ENCODE measurements around the gene KHDC4. TPM values are rescaled to one million over a fixed set of nuclear protein-coding genes. Genes with fewer than 3 reads are reported as not detected.

Gene KHDC4
- total and polyA plus RNA-seq, 2 of the 13 experiments (the other 11 are each of a cell fraction or from before 2014, with no cell fraction given), result 33.5 to 92.0 TPM

DNA sequence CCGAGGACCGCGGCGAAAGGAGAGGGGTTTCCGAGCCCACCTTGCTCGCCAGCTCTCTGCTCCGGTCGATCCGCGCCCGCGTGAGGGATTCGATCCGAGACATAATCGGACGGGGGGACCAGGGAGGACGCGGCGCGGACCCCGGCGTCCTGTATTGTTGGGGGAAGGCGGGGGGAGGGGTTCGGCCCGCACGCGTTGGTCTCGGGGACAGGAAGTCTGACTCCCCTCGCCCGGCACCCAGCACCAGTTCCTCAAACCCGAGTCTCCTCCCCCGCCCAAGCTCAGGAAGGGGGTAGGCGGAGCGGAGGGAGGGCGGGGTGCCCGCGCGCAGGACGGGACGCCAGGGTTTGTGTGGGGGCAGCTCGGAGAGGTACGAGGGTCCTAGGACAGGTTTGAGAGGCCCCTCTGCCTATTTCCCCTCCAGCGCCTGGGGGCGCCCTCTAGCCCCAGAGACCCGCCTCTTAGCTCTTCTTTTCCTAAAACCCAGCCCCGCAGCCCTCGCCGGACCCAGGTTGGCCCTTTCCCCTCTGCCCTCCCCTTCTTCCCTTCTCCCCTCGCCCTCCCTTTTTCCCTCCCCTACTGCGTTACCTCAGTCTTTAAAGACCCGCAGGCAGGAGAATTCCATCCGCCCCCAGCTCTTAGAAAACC lies 44.2 kb upstream of the KHDC4 start, which contains the start of gene ARHGEF2 (continued):
- TF ChIP-seq, protein P1, sequence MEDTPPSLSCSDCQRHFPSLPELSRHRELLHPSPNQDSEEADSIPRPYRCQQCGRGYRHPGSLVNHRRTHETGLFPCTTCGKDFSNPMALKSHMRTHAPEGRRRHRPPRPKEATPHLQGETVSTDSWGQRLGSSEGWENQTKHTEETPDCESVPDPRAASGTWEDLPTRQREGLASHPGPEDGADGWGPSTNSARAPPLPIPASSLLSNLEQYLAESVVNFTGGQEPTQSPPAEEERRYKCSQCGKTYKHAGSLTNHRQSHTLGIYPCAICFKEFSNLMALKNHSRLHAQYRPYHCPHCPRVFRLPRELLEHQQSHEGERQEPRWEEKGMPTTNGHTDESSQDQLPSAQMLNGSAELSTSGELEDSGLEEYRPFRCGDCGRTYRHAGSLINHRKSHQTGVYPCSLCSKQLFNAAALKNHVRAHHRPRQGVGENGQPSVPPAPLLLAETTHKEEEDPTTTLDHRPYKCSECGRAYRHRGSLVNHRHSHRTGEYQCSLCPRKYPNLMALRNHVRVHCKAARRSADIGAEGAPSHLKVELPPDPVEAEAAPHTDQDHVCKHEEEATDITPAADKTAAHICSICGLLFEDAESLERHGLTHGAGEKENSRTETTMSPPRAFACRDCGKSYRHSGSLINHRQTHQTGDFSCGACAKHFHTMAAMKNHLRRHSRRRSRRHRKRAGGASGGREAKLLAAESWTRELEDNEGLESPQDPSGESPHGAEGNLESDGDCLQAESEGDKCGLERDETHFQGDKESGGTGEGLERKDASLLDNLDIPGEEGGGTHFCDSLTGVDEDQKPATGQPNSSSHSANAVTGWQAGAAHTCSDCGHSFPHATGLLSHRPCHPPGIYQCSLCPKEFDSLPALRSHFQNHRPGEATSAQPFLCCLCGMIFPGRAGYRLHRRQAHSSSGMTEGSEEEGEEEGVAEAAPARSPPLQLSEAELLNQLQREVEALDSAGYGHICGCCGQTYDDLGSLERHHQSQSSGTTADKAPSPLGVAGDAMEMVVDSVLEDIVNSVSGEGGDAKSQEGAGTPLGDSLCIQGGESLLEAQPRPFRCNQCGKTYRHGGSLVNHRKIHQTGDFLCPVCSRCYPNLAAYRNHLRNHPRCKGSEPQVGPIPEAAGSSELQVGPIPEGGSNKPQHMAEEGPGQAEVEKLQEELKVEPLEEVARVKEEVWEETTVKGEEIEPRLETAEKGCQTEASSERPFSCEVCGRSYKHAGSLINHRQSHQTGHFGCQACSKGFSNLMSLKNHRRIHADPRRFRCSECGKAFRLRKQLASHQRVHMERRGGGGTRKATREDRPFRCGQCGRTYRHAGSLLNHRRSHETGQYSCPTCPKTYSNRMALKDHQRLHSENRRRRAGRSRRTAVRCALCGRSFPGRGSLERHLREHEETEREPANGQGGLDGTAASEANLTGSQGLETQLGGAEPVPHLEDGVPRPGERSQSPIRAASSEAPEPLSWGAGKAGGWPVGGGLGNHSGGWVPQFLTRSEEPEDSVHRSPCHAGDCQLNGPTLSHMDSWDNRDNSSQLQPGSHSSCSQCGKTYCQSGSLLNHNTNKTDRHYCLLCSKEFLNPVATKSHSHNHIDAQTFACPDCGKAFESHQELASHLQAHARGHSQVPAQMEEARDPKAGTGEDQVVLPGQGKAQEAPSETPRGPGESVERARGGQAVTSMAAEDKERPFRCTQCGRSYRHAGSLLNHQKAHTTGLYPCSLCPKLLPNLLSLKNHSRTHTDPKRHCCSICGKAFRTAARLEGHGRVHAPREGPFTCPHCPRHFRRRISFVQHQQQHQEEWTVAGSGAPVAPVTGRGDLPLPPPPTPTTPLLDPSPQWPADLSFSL (CRISPR knock-in tag; IDR thresholded peaks at IDR 0.05), result no peak
- TF ChIP-seq KDM1A (CRISPR knock-in tag; IDR thresholded peaks at IDR 0.05) (no peak), AHR (CRISPR knock-in tag; IDR thresholded peaks at IDR 0.05) (no peak), TBX3 (IDR thresholded peaks at IDR 0.05; ENCODE audit: borderline replicate concordance) (no peak)
- TF ChIP-seq, protein P2, sequence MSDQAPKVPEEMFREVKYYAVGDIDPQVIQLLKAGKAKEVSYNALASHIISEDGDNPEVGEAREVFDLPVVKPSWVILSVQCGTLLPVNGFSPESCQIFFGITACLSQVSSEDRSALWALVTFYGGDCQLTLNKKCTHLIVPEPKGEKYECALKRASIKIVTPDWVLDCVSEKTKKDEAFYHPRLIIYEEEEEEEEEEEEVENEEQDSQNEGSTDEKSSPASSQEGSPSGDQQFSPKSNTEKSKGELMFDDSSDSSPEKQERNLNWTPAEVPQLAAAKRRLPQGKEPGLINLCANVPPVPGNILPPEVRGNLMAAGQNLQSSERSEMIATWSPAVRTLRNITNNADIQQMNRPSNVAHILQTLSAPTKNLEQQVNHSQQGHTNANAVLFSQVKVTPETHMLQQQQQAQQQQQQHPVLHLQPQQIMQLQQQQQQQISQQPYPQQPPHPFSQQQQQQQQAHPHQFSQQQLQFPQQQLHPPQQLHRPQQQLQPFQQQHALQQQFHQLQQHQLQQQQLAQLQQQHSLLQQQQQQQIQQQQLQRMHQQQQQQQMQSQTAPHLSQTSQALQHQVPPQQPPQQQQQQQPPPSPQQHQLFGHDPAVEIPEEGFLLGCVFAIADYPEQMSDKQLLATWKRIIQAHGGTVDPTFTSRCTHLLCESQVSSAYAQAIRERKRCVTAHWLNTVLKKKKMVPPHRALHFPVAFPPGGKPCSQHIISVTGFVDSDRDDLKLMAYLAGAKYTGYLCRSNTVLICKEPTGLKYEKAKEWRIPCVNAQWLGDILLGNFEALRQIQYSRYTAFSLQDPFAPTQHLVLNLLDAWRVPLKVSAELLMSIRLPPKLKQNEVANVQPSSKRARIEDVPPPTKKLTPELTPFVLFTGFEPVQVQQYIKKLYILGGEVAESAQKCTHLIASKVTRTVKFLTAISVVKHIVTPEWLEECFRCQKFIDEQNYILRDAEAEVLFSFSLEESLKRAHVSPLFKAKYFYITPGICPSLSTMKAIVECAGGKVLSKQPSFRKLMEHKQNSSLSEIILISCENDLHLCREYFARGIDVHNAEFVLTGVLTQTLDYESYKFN (CRISPR knock-in tag; conservative IDR thresholded peaks at IDR 0.05), result no peak
- TF ChIP-seq, protein P3, sequence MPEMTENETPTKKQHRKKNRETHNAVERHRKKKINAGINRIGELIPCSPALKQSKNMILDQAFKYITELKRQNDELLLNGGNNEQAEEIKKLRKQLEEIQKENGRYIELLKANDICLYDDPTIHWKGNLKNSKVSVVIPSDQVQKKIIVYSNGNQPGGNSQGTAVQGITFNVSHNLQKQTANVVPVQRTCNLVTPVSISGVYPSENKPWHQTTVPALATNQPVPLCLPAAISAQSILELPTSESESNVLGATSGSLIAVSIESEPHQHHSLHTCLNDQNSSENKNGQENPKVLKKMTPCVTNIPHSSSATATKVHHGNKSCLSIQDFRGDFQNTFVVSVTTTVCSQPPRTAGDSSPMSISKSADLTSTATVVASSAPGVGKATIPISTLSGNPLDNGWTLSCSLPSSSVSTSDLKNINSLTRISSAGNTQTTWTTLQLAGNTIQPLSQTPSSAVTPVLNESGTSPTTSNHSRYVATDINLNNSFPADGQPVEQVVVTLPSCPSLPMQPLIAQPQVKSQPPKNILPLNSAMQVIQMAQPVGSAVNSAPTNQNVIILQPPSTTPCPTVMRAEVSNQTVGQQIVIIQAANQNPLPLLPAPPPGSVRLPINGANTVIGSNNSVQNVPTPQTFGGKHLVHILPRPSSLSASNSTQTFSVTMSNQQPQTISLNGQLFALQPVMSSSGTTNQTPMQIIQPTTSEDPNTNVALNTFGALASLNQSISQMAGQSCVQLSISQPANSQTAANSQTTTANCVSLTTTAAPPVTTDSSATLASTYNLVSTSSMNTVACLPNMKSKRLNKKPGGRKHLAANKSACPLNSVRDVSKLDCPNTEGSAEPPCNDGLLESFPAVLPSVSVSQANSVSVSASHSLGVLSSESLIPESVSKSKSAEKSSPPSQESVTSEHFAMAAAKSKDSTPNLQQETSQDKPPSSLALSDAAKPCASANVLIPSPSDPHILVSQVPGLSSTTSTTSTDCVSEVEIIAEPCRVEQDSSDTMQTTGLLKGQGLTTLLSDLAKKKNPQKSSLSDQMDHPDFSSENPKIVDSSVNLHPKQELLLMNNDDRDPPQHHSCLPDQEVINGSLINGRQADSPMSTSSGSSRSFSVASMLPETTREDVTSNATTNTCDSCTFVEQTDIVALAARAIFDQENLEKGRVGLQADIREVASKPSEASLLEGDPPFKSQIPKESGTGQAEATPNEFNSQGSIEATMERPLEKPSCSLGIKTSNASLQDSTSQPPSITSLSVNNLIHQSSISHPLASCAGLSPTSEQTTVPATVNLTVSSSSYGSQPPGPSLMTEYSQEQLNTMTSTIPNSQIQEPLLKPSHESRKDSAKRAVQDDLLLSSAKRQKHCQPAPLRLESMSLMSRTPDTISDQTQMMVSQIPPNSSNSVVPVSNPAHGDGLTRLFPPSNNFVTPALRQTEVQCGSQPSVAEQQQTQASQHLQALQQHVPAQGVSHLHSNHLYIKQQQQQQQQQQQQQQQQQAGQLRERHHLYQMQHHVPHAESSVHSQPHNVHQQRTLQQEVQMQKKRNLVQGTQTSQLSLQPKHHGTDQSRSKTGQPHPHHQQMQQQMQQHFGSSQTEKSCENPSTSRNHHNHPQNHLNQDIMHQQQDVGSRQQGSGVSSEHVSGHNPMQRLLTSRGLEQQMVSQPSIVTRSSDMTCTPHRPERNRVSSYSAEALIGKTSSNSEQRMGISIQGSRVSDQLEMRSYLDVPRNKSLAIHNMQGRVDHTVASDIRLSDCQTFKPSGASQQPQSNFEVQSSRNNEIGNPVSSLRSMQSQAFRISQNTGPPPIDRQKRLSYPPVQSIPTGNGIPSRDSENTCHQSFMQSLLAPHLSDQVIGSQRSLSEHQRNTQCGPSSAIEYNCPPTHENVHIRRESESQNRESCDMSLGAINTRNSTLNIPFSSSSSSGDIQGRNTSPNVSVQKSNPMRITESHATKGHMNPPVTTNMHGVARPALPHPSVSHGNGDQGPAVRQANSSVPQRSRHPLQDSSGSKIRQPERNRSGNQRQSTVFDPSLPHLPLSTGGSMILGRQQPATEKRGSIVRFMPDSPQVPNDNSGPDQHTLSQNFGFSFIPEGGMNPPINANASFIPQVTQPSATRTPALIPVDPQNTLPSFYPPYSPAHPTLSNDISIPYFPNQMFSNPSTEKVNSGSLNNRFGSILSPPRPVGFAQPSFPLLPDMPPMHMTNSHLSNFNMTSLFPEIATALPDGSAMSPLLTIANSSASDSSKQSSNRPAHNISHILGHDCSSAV (CRISPR knock-in tag; IDR thresholded peaks at IDR 0.05; ENCODE audit: borderline replicate concordance), result no peak
- TF ChIP-seq, protein P4, sequence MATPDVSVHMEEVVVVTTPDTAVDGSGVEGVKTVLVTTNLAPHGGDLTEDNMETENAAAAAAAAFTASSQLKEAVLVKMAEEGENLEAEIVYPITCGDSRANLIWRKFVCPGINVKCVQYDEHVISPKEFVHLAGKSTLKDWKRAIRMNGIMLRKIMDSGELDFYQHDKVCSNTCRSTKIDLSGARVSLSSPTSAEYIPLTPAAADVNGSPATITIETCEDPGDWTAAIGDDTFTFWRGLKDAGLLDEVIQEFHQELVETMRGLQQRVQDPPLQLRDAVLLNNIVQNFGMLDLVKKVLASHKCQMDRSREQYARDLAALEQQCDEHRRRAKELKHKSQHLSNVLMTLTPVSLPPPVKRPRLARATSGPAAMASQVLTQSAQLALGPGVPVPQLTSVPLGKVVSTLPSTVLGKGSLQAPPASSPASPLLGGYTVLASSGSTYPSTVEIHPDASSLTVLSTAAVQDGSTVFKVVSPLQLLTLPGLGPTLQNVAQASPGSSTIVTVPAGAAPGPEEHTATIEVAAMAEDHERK (CRISPR knock-in tag; IDR thresholded peaks at IDR 0.05; ENCODE audit: low read depth), result no peak
